ENCODE results near the gene ACSL1. TPM values are rescaled to one million over a fixed set of nuclear protein-coding genes. Genes with fewer than 3 reads are reported as not detected.

Gene ACSL1
- total and polyA plus RNA-seq, 2 of the 8 experiments (the other 6 are each of a cell fraction or from before 2014, with no cell fraction given), result 2.3 to 8.7 TPM

GRCh38 chr4:184795214-184795844 lies 30.4 kb downstream of the ACSL1 start:
- POLR2A ChIA-PET (ENCODE audit: partially characterized antibody), result no interaction called here

More at GRCh38 chr4:184795214-184795844, 30.4 kb downstream of the ACSL1 start:
- Histone ChIP-seq H3K23ac (ENCODE audit: insufficient read length) (no peak overlapping the region), H3K14ac (ENCODE audit: insufficient read length) (no peak overlapping the region), H4K5ac (ENCODE audit: insufficient read length, low read depth, low read length) (no peak overlapping the region), H3K56ac (replicated peaks; ENCODE audit: insufficient read length, low read depth, low read length) (no peak overlapping the region), H2BK120ac (replicated peaks; ENCODE audit: low read depth, low read length) (no peak overlapping the region), H2AK5ac (ENCODE audit: low read depth, low read length) (no peak overlapping the region), H2BK12ac (ENCODE audit: low read depth, low read length) (no peak overlapping the region), H3K23me2 (ENCODE audit: low read depth, low read length) (no peaks in the 10 kb centered on the region), H2BK15ac (ENCODE audit: low read length) (no peak overlapping the region), H3K79me2 (ENCODE audit: control insufficient read depth in 1 of 2, insufficient read depth in 2 of 2, low read length in 2 of 2) (no peaks in the 10 kb centered on the region), H4K20me1 (replicated peaks in 1 of 2; ENCODE audit: control insufficient read depth in 1 of 2, insufficient read depth in 2 of 2, low read length in 2 of 2) (no peaks in the 10 kb centered on the region), H4K91ac (replicated peaks; ENCODE audit: insufficient read length, low read length) (no peak overlapping the region), H4K8ac (ENCODE audit: extremely low read depth, insufficient read depth, low read length) (no peak overlapping the region), H3K18ac (ENCODE audit: extremely low read depth, low read length) (no peak overlapping the region), H3K36me3 (ENCODE audit: control insufficient read depth in 2 of 4, insufficient read depth in 4 of 4, low read length in 3 of 4) (no peaks in the 10 kb centered on the region), H3K9ac (replicated peaks in 1 of 4; ENCODE audit: extremely low read depth in 1 of 4, low read depth in 3 of 4, low read length in 3 of 4) (no peak overlapping the region), H3K9me3 (ENCODE audit: insufficient read depth in 2 of 2, low read depth in 1 of 2, low read length in 1 of 2) (no peaks in the 10 kb centered on the region), H2BK20ac (ENCODE audit: low read length) (no peak overlapping the region), H3K27ac (ENCODE audit: low read depth, low read length) (no peak overlapping the region), H3K4me2 (ENCODE audit: insufficient read depth in 1 of 2, low read depth in 2 of 2, low read length in 2 of 2) (no peak overlapping the region), H3K27me3 (replicated peaks in 1 of 4; ENCODE audit: control insufficient read depth in 3 of 4, extremely low read depth in 1 of 4, insufficient read depth in 3 of 4, low read length in 3 of 4) (no peaks in the 10 kb centered on the region), H3K4ac (replicated peaks; ENCODE audit: insufficient read length, low read depth, low read length) (no peak overlapping the region), H3K79me1 (ENCODE audit: low read depth, low read length) (no peaks in the 10 kb centered on the region), H2BK5ac (ENCODE audit: low read depth, low read length) (no peak overlapping the region), H3K4me3 (ENCODE audit: extremely low read depth in 1 of 4, insufficient read depth in 2 of 4, low read depth in 3 of 4, low read length in 4 of 4) (no peak overlapping the region), H2AFZ (ENCODE audit: low read length) (no peak overlapping the region), H3K4me1 (replicated peaks in 1 of 4; ENCODE audit: control insufficient read depth in 3 of 4, insufficient read depth in 4 of 4, low read length in 3 of 4) (peaks cover 0 to 8% (median 2%) of the 10 kb centered on the region in 4 experiments; a peak in 3 of 7 replicates)
- CTCF ChIA-PET (ENCODE audit: partially characterized antibody), result interaction anchor here (1.3 kb wide), 1 partner anchor 11 kb away, joined by 5 read pairs; no protein-coding TSS in a partner anchor
- DNase-seq (ENCODE audit: low read depth in 1 of 2, low spot score in 2 of 2) (no peak), FAIRE-seq (no peak)
- WGBS, 2 experiments (ENCODE audit: extremely low coverage in 1 of 2, insufficient coverage in 1 of 2, insufficient read length in 1 of 2, insufficient replicate concordance in 2 of 2, low coverage in 1 of 2, low lambda C conversion rate in 2 of 2, missing lambda C conversion rate in 1 of 2), result 93% methylated on average over 9 of the region's 9 CpGs; no CpG with 5 or more reads in 1 of the 2 experiments
- no peak for TF ChIP-seq SIN3A (conservative IDR thresholded peaks at IDR 0.05 in 1 of 2, IDR thresholded peaks at IDR 0.05 in 1 of 2; ENCODE audit: low read depth in 1 of 2, low read length in 2 of 2)
- no peak for TF ChIP-seq JUN (IDR thresholded peaks at IDR 0.05; ENCODE audit: low read depth, low read length)
- TF ChIP-seq KDM1A (IDR thresholded peaks at IDR 0.05; ENCODE audit: borderline replicate concordance, low read length), result no peak
- TF ChIP-seq, protein P1, sequence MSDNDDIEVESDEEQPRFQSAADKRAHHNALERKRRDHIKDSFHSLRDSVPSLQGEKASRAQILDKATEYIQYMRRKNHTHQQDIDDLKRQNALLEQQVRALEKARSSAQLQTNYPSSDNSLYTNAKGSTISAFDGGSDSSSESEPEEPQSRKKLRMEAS (IDR thresholded peaks at IDR 0.05), result no peak
- no peak for TF ChIP-seq ZNF274 (IDR thresholded peaks at IDR 0.05; ENCODE audit: borderline replicate concordance, extremely low read depth, low read length)
- TF ChIP-seq YY1 (IDR thresholded peaks at IDR 0.05; ENCODE audit: low read depth, low read length), result no peak
- no peak for TF ChIP-seq BCL11A (IDR thresholded peaks at IDR 0.05; ENCODE audit: low read depth in 2 of 2, low read length in 2 of 2)
- TF ChIP-seq RFX5 (IDR thresholded peaks at IDR 0.05; ENCODE audit: borderline replicate concordance, low read depth, low read length), result no peak
- TF ChIP-seq EGR1 (IDR thresholded peaks at IDR 0.05; ENCODE audit: borderline replicate concordance, low read depth, low read length), result no peak

Data from H1 (cell line).